NOMO-1 treated with DMSO at 0.1 percent for 48 hours (cell line): ENCODE results near the gene PDPK1.

Source experiments
- DNase-seq: peaks from one replicate; lab custom pipeline; 2025; ENCODE audit not compliant: unreplicated experiment; lab: John Stamatoyannopoulos, UW

Gene PDPK1

GRCh38 chr16:2537451-2538379 is at the start of gene PDPK1:
Gene PDPK1 (plus strand): TSS chr16:2538021. CDS start chr16:2538113, 92 bp downstream.
- peak; percentile 91 for DNase-seq

- DNase-seq: no peak
Measured at GRCh38 chr16:2489581-2489980, 48.2 kb upstream of the PDPK1 start.

GRCh38 chr16:2490190-2491105 is 47.4 kb upstream of the PDPK1 start:
- no peak for DNase-seq

GRCh38 chr16:2492292-2492691 is 45.5 kb upstream of the PDPK1 start:
- no peak for DNase-seq

- no peak for DNase-seq
Measured at GRCh38 chr16:2493605-2494004, 44.2 kb upstream of the PDPK1 start.

- DNase-seq: no peak
Measured at GRCh38 chr16:2494616-2495015, 43.2 kb upstream of the PDPK1 start.

GRCh38 chr16:2495041-2495440 is 42.8 kb upstream of the PDPK1 start:
- no peak for DNase-seq

GRCh38 chr16:2496223-2497115 is 41.4 kb upstream of the PDPK1 start:
- DNase-seq: no peak

GRCh38 chr16:2497116-2497630 is 40.6 kb upstream of the PDPK1 start:
- no peak for DNase-seq

GRCh38 chr16:2497695-2498484 is 39.9 kb upstream of the PDPK1 start:
- DNase-seq: no peak

GRCh38 chr16:2498531-2499253 is 39.1 kb upstream of the PDPK1 start:
- no peak for DNase-seq

GRCh38 chr16:2499454-2499853 is 38.4 kb upstream of the PDPK1 start:
- DNase-seq: no peak

- DNase-seq: no peak
Measured at GRCh38 chr16:2499890-2500429, 37.9 kb upstream of the PDPK1 start.

- no peak for DNase-seq
Measured at GRCh38 chr16:2500430-2500917, 37.3 kb upstream of the PDPK1 start.

- DNase-seq: peak; percentile 70
Measured at GRCh38 chr16:2500918-2501750, 36.7 kb upstream of the PDPK1 start.

GRCh38 chr16:2501946-2502895 is 35.6 kb upstream of the PDPK1 start:
- DNase-seq: no peak

- no peak for DNase-seq
Measured at GRCh38 chr16:2505695-2506094, 32.1 kb upstream of the PDPK1 start.
